IMR-90 (cell line): ENCODE data around the gene MATN3.

Source experiments
- MAFK ChIP-seq: IDR thresholded peaks from 2 replicates; pipeline ENCODE4 v1.6.1; 2012; ENCODE audit warnings: low read depth, low read length, improper control_type of control experiment
- POLR2A ChIP-seq: IDR thresholded peaks from 2 replicates; pipeline ENCODE4 v1.6.1; 2012; ENCODE audit warnings: mild to moderate bottlenecking, low read depth, low read length
- RAD21 ChIP-seq: IDR thresholded peaks from 2 replicates; pipeline ENCODE4 v1.6.1; 2012; ENCODE audit warnings: low read length, improper control_type of control experiment
- TF ChIP-seq, protein P1 (sequence below): conservative IDR thresholded peaks from 2 replicates; pipeline ENCODE4 v1.5.1; 2012; ENCODE audit warnings: mild to moderate bottlenecking, low read depth, low read length, improper control_type of control experiment
- TF ChIP-seq, protein P2 (sequence below): fragments of 150-350 bp; IDR thresholded peaks from 2 replicates; pipeline ENCODE4 v1.6.1; 2016; ENCODE audit warnings: low read depth, mild to moderate bottlenecking, low read length, moderate library complexity, borderline replicate concordance

DNA sequence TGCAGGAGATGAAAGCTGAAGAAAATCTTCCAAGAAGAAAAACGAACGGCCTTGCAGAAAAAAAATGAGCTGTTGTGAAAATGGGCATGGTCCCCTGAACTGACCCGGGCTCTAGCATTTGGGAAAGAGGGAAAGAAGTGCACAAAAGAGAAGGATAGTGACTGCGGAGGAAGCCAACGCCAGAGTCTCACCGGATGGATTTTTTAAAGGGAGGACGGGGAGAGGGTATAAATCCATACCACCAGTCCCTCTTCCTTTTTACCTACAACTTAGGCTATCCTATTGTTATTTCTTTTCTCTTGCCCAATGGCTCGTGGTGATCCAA, 23.2 kb downstream of the MATN3 start:
- TF ChIP-seq, protein P1, sequence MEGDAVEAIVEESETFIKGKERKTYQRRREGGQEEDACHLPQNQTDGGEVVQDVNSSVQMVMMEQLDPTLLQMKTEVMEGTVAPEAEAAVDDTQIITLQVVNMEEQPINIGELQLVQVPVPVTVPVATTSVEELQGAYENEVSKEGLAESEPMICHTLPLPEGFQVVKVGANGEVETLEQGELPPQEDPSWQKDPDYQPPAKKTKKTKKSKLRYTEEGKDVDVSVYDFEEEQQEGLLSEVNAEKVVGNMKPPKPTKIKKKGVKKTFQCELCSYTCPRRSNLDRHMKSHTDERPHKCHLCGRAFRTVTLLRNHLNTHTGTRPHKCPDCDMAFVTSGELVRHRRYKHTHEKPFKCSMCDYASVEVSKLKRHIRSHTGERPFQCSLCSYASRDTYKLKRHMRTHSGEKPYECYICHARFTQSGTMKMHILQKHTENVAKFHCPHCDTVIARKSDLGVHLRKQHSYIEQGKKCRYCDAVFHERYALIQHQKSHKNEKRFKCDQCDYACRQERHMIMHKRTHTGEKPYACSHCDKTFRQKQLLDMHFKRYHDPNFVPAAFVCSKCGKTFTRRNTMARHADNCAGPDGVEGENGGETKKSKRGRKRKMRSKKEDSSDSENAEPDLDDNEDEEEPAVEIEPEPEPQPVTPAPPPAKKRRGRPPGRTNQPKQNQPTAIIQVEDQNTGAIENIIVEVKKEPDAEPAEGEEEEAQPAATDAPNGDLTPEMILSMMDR, result no peak
- TF ChIP-seq RAD21 (no peak), POLR2A (no peak), MAFK (no peak)
- TF ChIP-seq, protein P2, sequence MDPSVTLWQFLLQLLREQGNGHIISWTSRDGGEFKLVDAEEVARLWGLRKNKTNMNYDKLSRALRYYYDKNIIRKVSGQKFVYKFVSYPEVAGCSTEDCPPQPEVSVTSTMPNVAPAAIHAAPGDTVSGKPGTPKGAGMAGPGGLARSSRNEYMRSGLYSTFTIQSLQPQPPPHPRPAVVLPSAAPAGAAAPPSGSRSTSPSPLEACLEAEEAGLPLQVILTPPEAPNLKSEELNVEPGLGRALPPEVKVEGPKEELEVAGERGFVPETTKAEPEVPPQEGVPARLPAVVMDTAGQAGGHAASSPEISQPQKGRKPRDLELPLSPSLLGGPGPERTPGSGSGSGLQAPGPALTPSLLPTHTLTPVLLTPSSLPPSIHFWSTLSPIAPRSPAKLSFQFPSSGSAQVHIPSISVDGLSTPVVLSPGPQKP, result no peak
